ENCODE results near the gene RBPMS2. TPM values are rescaled to one million over a fixed set of nuclear protein-coding genes. Genes with fewer than 3 reads are reported as not detected.
A peak's percentile ranks its signal among the peaks of the same experiment; 100 is the strongest.

RBPMS2 gene
- total RNA-seq, 4 donors from 2014 or later: 4.4 to 27.7 (median 11.5) TPM

- TF ChIP-seq EP300 (IDR thresholded peaks at IDR 0.05; ENCODE audit: low read depth) (no peak), POLR2AphosphoS5 (IDR thresholded peaks at IDR 0.05) (no peak), CTCF (IDR thresholded peaks at IDR 0.05) (no peak), POLR2A (IDR thresholded peaks at IDR 0.05) (no peak)
- Histone ChIP-seq H3K27me3 (no peaks in the 10 kb centered on the region), H3K9me3 (no peaks in the 10 kb centered on the region), H3K27ac (no peak overlapping the region), H3K4me3 (no peak overlapping the region), H3K4me1 (no peaks in the 10 kb centered on the region), H3K36me3 (no peaks in the 10 kb centered on the region)
- 87 to 90% methylated on average over 4 to 7 of the region's 7 CpGs for WGBS, 2 donors (ENCODE audit: low coverage in 1 of 2)
- no peak for DNase-seq
- in situ Hi-C loops (cut with MboI; ENCODE audit: low pct_ligation_motif_present in 1 of 4, low pct_unique_long_range_greater_than_20kb in 1 of 4, low sequenced_read_pairs in 3 of 4) (no loop called here), intact Hi-C loops (cut with DNase I; ENCODE audit: low total_unique reads) (no loop called here)
Observed at GRCh38 chr15:64710676-64711428, 64.5 kb downstream of the RBPMS2 start.

- Histone ChIP-seq H3K36me3 (no peaks in the 10 kb centered on the region), H3K27me3 (no peaks in the 10 kb centered on the region), H3K4me3 (no peak overlapping the region), H3K4me1 (peaks cover 9 to 18% (median 13%) of the 10 kb centered on the region in 4 donors), H3K9me3 (no peaks in the 10 kb centered on the region), H3K27ac (no peak overlapping the region)
- DNase-seq: no peak
- in situ Hi-C loops (cut with MboI; ENCODE audit: low pct_ligation_motif_present in 1 of 4, low pct_unique_long_range_greater_than_20kb in 1 of 4, low sequenced_read_pairs in 3 of 4) (no loop called here), intact Hi-C loops (cut with DNase I; ENCODE audit: low total_unique reads) (no loop called here)
- TF ChIP-seq POLR2AphosphoS5 (IDR thresholded peaks at IDR 0.05) (no peak), CTCF (IDR thresholded peaks at IDR 0.05) (no peak), EP300 (IDR thresholded peaks at IDR 0.05; ENCODE audit: low read depth) (no peak), POLR2A (IDR thresholded peaks at IDR 0.05) (no peak)
- 83 to 87% methylated on average over 9 to 10 of the region's 10 CpGs for WGBS, 2 donors (ENCODE audit: low coverage in 1 of 2)
Observed at GRCh38 chr15:64706011-64706911, 69.1 kb downstream of the RBPMS2 start.

GRCh38 chr15:64705006-64705405 lies 70.4 kb downstream of the RBPMS2 start:
- H3K27me3 ChIP-seq: no peaks in the 10 kb centered on the region
- no peak for DNase-seq
- no peaks in the 10 kb centered on the region for H3K36me3 ChIP-seq
- in situ Hi-C loops (cut with MboI; ENCODE audit: low pct_ligation_motif_present in 1 of 4, low pct_unique_long_range_greater_than_20kb in 1 of 4, low sequenced_read_pairs in 3 of 4) (no loop called here), intact Hi-C loops (cut with DNase I; ENCODE audit: low total_unique reads) (no loop called here)
- no peaks in the 10 kb centered on the region for H3K9me3 ChIP-seq
- WGBS, 2 donors (ENCODE audit: low coverage in 1 of 2): 58 to 77% methylated on average over 2 to 3 of the region's 3 CpGs
- peaks cover 20 to 30% (median 25%) of the 10 kb centered on the region in 4 donors for H3K4me1 ChIP-seq
- TF ChIP-seq EP300 (IDR thresholded peaks at IDR 0.05; ENCODE audit: low read depth): no peak
- no peak for TF ChIP-seq POLR2A (IDR thresholded peaks at IDR 0.05)
- no peak for TF ChIP-seq POLR2AphosphoS5 (IDR thresholded peaks at IDR 0.05)
- no peak for TF ChIP-seq CTCF (IDR thresholded peaks at IDR 0.05)
- H3K4me3 ChIP-seq: no peak overlapping the region
- H3K27ac ChIP-seq: no peak overlapping the region

- H3K4me1 ChIP-seq: peaks cover 30 to 44% (median 38%) of the 10 kb centered on the region in 4 donors
- WGBS, 2 donors (ENCODE audit: low coverage in 1 of 2): 74 to 80% methylated on average over 1 to 7 of the region's 7 CpGs
- H3K27ac ChIP-seq: peak overlapping the region; percentile 88 to 91 (median 90)
- peak overlapping the region; percentile 70 to 82 (median 79) for H3K4me3 ChIP-seq
- no peak for DNase-seq
- H3K27me3 ChIP-seq: no peaks in the 10 kb centered on the region
- no peaks in the 10 kb centered on the region for H3K9me3 ChIP-seq
- TF ChIP-seq POLR2AphosphoS5 (IDR thresholded peaks at IDR 0.05) (no peak), EP300 (IDR thresholded peaks at IDR 0.05; ENCODE audit: low read depth) (no peak), CTCF (IDR thresholded peaks at IDR 0.05) (no peak), POLR2A (IDR thresholded peaks at IDR 0.05) (no peak)
- no peaks in the 10 kb centered on the region for H3K36me3 ChIP-seq
- intact Hi-C loops (cut with DNase I; ENCODE audit: low total_unique reads): no loop called here
- in situ Hi-C loops (cut with MboI; ENCODE audit: low pct_ligation_motif_present in 1 of 4, low pct_unique_long_range_greater_than_20kb in 1 of 4, low sequenced_read_pairs in 3 of 4): no loop called here
Observed at GRCh38 chr15:64703632-64703959, 71.8 kb downstream of the RBPMS2 start.
